Activated T-cell treated with anti-CD3 and anti-CD28 coated beads, Interleukin-2, amount 50 U/mL, for 24 hours (primary cell): Measurements from ENCODE around the gene FANCC.

ENCODE experiments used
- DNase-seq: peaks from one replicate; pipeline ENCODE4 v3.0.0-alpha.2; 2020
- H3K27ac Mint-ChIP-seq: 2 replicates; pipeline ENCODE4 v1.8.0; 2020; ENCODE audit warnings: mild to moderate bottlenecking, mixed read lengths
- H3K27me3 Mint-ChIP-seq: 2 replicates; pipeline ENCODE4 v1.8.0; 2020; ENCODE audit warnings: mixed read lengths
- H3K36me3 Mint-ChIP-seq: 2 replicates; pipeline ENCODE4 v1.8.0; 2020; ENCODE audit warnings: low read depth, mixed read lengths
- H3K4me1 Mint-ChIP-seq: 2 replicates; pipeline ENCODE4 v1.8.0; 2020; ENCODE audit warnings: low read depth, mixed read lengths
- H3K4me3 Mint-ChIP-seq: 2 replicates; pipeline ENCODE4 v1.8.0; 2020; ENCODE audit warnings: mild to moderate bottlenecking, moderate library complexity, mixed read lengths
- H3K9me3 Mint-ChIP-seq: 2 replicates; pipeline ENCODE4 v1.8.0; 2020; ENCODE audit warnings: mixed read lengths

FANCC gene

DNA sequence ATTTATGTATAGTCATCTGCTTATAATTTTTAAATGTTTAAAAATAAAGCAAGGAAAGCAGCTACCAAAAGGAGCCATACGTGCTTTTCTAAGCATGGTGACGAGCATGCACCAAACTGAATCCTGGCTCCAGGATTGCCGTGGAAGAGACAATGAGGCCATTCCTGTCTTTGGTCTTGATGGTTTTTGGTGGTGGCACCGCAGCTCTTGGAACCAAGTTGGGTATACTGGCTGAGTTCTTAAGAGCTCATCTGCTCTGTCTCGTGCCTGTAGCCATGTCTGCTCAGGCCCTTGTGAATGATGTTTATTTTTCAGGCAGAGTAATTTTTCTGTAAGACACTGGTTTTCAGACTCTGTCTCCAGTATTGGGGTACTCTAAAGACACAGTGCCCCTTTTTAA, 246.1 kb downstream of the FANCC start:
- H3K36me3 Mint-ChIP-seq = no peaks in the 10 kb centered on the region
- H3K27ac Mint-ChIP-seq = no peak overlapping the region
- H3K4me1 Mint-ChIP-seq = no peaks in the 10 kb centered on the region
- H3K4me3 Mint-ChIP-seq = no peak overlapping the region
- DNase-seq = no peak
- no peaks in the 10 kb centered on the region for H3K9me3 Mint-ChIP-seq
- no peaks in the 10 kb centered on the region for H3K27me3 Mint-ChIP-seq

DNA sequence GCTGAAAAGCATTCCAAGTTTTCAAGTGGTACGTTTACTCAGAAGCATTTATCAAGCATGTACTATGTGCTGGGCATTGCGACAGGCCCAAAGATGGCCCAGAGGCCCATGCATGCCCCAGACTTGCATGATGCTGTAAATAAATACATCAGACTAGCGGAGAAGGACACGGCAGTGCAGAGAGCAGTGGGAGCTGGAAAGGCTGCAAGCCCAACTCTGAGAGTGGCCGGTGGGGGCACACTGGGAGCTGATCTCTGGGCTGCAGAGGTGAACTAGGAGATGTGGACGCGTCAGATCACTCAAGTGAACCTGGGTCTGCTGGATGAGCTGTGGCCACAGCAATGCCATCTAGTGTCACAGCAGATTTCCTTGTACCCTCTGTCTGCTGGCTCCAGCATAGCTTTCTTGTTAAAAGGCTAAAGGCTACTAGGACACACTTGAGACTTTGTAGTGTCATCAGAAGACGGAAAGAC, 246.9 kb downstream of the FANCC start:
- no peak overlapping the region for H3K4me3 Mint-ChIP-seq
- H3K9me3 Mint-ChIP-seq = no peaks in the 10 kb centered on the region
- no peaks in the 10 kb centered on the region for H3K36me3 Mint-ChIP-seq
- no peaks in the 10 kb centered on the region for H3K27me3 Mint-ChIP-seq
- no peaks in the 10 kb centered on the region for H3K4me1 Mint-ChIP-seq
- no peak for DNase-seq
- H3K27ac Mint-ChIP-seq = no peak overlapping the region

DNA sequence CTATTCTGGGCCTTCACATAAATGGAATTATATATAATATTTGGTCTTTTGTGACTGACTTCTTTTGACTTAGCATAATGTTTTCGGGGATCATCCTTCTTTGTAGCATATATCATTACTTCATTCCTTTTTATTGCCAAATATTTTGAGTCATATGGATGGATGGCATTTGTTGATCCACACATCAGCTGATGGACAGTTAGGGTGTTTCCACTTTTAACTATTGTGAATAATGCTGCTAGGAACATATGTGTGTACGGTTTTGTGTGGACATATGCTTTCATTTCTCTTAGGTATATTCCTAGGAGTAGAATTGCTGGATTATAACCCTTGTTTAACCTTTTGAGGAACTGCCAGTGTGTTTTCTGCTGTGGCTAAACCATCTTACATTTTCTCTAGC, 249.6 kb downstream of the FANCC start:
- DNase-seq = no peak
- Mint-ChIP-seq H3K4me3 (no peak overlapping the region), H3K27ac (no peak overlapping the region), H3K9me3 (no peaks in the 10 kb centered on the region), H3K4me1 (no peaks in the 10 kb centered on the region), H3K27me3 (no peaks in the 10 kb centered on the region), H3K36me3 (peaks cover 8% of the 10 kb centered on the region)

DNA sequence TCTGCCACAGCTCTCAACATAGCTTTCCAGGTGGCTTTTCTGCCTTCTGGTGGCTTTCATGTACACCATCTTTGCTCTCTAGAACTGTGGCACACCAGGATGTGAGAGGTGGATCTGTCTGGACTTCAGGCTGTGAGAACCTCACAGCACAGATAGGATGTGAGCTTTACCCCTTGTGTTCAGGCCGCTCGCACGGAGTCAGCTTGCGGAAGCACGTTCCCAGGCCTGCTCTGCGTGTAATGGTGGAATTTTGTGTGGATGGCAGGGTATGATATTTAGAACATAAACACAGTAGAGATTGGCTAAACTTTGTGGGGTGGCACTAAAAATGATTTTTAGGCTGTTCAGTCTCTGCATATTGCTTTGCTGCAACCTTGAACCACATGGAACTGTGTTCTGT, 250.5 kb downstream of the FANCC start:
- Mint-ChIP-seq H3K9me3 (no peaks in the 10 kb centered on the region), H3K27ac (no peak overlapping the region), H3K27me3 (no peaks in the 10 kb centered on the region), H3K4me1 (no peaks in the 10 kb centered on the region), H3K36me3 (peaks cover 12% of the 10 kb centered on the region), H3K4me3 (no peak overlapping the region)
- DNase-seq = no peak

DNA sequence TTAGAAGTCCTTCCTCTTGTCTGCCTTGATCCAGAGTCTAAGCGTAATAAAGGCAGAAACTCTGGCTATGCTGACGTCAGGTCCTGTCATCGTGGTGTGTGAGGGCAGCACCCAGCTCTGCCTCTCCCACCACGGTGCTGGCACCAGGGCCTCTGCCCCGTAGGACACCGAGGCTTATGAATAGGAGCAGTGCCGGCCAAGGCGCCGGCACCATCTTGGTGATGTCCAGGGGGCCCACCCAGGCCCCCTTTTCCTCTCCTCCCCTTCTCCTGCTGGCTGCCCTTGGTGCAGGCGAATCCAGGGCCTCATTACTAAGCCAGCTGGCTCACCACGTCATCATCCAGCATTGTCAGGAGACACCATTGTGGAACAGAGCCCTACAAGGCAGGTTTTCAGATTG, 252.3 kb downstream of the FANCC start:
- no peak for DNase-seq
- H3K27me3 Mint-ChIP-seq = no peaks in the 10 kb centered on the region

DNA sequence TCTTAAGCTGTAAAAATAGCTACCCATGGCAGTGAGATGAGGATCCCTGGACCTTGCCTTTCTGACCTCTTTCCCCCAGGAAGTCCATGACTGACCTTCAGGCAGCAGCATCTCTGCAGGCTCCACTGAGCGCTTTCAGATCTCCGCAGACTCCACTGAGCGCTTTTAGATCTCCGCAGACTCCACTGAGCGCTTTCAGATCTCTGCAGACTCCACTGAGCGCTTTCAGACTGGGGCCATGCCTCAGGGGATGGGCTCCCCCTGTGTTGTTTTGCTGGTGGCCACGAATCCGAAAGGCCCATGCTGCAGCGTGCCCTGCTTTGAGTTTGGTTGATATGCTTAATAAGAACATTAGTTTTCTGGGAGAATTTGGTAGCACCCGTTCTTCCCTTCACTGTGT, 254.2 kb downstream of the FANCC start:
- H3K36me3 Mint-ChIP-seq = peaks cover 16% of the 10 kb centered on the region
- H3K27me3 Mint-ChIP-seq = no peaks in the 10 kb centered on the region
- no peak for DNase-seq
- H3K4me3 Mint-ChIP-seq = no peak overlapping the region
- no peaks in the 10 kb centered on the region for H3K9me3 Mint-ChIP-seq
- H3K27ac Mint-ChIP-seq = no peak overlapping the region
- H3K4me1 Mint-ChIP-seq = no peaks in the 10 kb centered on the region

More for the DNA sequence above, 252.3 kb downstream of the FANCC start:
- Mint-ChIP-seq H3K9me3 (no peaks in the 10 kb centered on the region), H3K4me3 (no peak overlapping the region), H3K27ac (no peak overlapping the region), H3K36me3 (peaks cover 16% of the 10 kb centered on the region), H3K4me1 (no peaks in the 10 kb centered on the region)

DNA sequence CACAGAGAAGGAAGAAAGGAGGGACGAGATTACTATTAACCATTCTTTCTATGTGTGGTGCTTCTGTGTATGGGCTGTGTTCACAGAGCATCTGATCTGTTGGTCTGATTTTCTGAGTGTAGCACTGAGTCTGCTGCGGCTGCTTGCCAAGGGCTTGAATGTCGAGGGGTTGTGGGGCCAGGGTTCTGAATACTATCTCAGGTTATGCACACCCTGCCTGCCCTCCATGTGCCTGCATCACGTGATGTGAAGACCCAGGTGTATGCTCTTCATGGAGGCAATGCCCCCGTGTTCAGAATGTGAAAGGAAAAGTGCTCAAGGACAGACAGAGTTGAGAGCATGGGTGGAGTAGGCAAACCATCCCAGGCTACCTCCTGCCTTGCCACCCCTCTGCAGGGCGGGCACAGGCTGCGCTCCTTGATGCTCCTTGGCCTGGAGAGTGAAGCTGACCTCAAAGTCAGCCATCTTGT, 254.9 kb downstream of the FANCC start:
- no peak for DNase-seq
- no peak overlapping the region for H3K4me3 Mint-ChIP-seq
- peaks cover 16% of the 10 kb centered on the region for H3K36me3 Mint-ChIP-seq
- H3K9me3 Mint-ChIP-seq = no peaks in the 10 kb centered on the region
- H3K4me1 Mint-ChIP-seq = no peaks in the 10 kb centered on the region
- no peak overlapping the region for H3K27ac Mint-ChIP-seq
- H3K27me3 Mint-ChIP-seq = no peaks in the 10 kb centered on the region

DNA sequence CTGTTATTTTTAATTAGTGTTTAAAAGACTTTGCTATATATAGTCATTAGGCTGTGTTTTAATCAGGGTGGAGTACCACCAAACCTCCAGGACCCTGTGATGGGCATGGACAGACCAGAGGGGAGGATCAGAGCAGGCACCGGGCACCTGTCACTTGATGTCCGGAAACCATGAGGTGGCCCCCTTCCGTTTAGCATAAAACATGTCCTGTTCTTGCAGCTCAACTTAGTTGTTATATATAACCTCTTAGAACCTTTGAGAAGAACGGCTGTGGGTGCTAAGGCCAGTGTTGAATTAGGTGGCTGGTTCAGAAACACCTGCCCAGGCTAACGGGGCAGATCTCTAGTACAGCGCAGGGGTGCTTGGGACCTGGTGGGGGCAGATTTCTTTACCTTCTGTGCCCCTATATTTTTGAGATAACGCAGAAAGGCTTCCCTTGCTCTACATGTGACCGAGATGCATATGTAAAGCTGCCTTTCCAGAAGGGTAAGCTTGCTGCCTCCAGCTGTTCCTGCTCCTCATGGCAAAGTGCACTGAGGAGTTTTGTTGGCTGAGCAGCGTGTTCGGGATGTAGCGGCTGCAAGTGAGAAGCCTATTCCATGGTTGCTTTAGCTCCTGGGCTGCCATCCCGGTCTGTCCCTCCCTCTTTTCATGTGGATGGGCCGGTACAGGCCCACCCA, 255.5 kb downstream of the FANCC start:
- no peaks in the 10 kb centered on the region for H3K9me3 Mint-ChIP-seq
- H3K36me3 Mint-ChIP-seq = peaks cover 16% of the 10 kb centered on the region
- no peaks in the 10 kb centered on the region for H3K27me3 Mint-ChIP-seq
- H3K4me1 Mint-ChIP-seq = no peaks in the 10 kb centered on the region
- no peak overlapping the region for H3K4me3 Mint-ChIP-seq
- DNase-seq = no peak
- H3K27ac Mint-ChIP-seq = no peak overlapping the region

DNA sequence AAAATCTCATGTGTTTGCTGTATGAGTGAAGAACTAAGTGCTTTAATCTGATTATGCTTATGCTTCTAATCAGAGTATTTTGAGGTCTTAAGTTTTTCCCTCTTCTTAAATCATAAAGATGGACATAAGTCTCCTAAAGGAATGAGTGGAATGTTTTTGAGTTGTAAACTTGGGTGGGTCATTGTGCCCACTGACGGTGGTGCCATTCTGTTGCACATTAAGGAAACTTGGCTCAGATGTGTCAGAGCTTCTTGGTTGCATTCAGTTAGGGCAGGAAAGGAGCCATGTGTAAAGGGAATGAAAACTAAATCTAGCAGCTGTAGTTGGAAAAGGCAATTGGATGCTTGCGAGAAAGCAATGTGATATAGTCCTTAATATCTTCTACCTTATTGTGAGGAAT, 256.6 kb downstream of the FANCC start:
- Mint-ChIP-seq H3K9me3 (no peaks in the 10 kb centered on the region), H3K4me3 (no peak overlapping the region), H3K27ac (no peak overlapping the region), H3K4me1 (no peaks in the 10 kb centered on the region), H3K36me3 (peaks cover 16% of the 10 kb centered on the region), H3K27me3 (no peaks in the 10 kb centered on the region)
- no peak for DNase-seq

DNA sequence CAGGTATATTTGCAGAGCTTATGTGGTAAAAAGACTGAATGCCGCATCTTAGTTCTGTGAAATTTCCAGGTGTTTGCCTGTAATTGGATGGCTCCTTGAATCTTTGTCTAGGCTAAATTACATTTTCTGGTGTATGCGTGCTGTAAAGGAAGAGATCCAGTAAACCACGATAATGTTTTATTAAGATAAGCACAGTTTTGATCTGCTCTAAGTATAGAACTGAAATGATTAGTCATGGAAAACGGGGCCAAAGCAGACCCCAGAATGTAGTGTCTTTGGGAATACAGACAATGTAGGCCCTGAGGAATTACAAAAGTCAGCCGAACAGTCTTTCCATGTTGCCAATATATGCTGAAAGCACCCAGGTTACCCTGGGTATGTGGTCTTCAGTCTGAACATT, 257.3 kb downstream of the FANCC start:
- Mint-ChIP-seq H3K27ac (no peak overlapping the region), H3K27me3 (no peaks in the 10 kb centered on the region), H3K36me3 (peaks cover 16% of the 10 kb centered on the region), H3K9me3 (no peaks in the 10 kb centered on the region), H3K4me1 (no peaks in the 10 kb centered on the region), H3K4me3 (no peak overlapping the region)
- DNase-seq = no peak

DNA sequence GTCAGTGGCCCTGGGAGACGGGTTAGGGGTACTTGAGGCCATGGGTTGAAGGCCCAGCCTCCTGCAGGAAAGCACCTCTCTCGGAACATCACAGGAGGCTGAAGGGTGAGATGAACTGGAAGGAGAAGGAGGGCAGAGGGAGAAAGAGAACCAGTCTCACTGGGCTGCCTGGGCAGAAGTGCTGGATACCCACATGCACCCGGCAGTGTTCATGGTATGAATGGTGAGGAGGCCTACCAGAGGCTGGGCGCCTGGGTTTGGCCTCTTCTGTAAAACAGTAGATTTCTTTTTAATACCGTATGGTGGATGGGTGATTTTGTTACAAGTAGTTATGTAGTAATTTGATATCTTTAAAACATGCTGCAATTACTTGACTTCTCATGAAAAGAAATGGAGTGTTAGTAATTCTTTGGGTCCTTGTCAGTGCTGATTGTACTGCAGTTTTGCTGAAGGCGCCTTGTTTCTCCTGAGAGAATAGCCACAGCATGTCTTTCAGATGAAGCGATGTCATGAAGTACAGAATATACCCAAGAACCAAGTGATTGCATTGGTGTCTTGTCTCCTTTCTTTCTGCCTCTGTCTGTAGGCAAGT, 258.6 kb downstream of the FANCC start:
- Mint-ChIP-seq H3K27ac (no peak overlapping the region), H3K36me3 (peaks cover 16% of the 10 kb centered on the region), H3K4me1 (no peaks in the 10 kb centered on the region), H3K4me3 (no peak overlapping the region), H3K27me3 (no peaks in the 10 kb centered on the region), H3K9me3 (no peaks in the 10 kb centered on the region)
- no peak for DNase-seq

DNA sequence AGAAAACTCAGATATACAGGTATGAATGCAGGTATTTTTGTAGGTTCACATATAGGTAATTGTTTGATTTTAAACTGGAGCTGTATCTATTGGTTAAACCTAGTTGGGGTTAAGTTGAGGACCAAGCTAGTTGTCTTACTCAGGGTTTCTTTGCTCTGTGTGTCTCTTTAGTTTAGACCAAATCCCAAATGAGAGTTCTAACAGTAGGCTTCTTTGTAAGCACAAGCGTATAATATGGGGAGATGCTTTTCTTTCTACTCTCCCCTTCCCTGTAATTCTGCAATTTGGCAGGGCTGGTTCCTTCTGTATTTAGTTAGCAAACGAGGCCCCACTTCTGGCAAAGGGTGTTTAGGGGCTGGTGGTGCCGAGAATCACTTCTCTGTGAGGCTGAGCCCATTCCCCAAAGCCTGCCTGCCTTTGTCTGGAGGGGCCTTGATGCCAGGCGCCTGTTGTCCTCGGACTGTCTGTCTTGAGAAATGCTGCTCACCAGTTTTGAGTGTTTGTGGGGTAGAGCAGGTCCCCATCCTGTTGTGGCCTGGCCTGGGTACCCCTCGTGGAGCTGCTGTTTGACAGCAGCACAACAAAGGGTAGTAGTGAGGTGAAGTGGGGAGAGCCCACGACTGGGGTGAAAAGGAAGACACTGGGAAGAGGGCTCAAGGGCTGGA, 259.3 kb downstream of the FANCC start:
- Mint-ChIP-seq H3K4me1 (no peaks in the 10 kb centered on the region), H3K4me3 (no peak overlapping the region), H3K9me3 (no peaks in the 10 kb centered on the region), H3K27ac (no peak overlapping the region), H3K27me3 (no peaks in the 10 kb centered on the region), H3K36me3 (peaks cover 10% of the 10 kb centered on the region)
- no peak for DNase-seq

DNA sequence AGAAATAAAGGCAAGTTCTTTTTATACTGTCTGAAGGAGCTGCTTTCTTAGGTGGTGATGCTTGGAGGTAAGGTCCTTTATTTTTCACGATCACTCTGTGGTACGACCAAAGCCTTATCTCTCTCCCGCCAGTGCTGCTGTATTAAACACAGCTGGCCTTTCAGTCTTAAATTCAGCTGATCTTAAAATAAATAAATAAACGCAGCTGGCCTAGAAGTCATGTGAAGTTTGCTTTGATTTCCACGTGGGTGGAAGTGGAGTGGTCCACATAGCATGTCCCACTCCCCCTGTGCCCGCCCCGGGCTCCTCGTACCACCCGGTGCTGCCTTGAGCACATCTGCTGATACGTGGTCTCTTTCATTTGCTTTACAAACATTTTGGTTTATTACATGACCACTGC, 260.4 kb downstream of the FANCC start:
- Mint-ChIP-seq H3K36me3 (peaks cover 4% of the 10 kb centered on the region), H3K4me1 (no peaks in the 10 kb centered on the region), H3K4me3 (no peak overlapping the region), H3K27ac (no peak overlapping the region), H3K9me3 (no peaks in the 10 kb centered on the region), H3K27me3 (no peaks in the 10 kb centered on the region)
- no peak for DNase-seq

DNA sequence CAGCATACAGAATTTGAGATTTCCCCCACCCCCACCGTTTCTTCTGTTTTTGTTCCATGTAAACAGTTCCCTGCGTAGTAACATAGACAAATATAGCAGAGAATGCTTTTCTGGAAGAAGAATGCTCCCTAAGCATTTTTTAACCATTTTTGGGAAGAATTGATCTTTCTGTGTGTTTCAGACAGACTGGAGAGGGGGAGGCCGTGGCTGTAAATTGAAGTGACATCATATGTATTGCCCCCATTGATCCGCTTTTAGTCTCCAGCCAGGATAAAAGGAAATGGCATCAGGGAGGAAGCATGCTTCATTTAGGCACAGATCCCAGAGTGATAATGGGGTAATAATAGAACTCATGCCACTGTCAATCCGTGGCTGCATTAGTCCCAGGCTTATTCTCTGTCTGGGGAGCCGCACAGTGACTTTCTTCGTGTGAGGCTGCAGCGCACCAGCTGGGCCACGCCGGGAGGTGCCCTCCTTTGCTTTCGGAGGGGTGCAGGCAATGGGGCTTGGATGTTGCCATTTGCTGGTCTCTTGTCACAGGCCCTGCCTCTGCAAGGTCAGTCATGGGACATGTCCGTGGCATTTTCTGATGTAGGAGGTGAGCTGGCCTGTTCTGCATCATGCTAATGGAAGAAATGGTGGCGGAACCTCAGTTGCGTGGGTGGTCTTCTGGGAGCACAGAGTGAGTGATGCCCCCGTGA, 261.5 kb downstream of the FANCC start:
- no peak overlapping the region for H3K27ac Mint-ChIP-seq
- no peak for DNase-seq
- no peak overlapping the region for H3K4me3 Mint-ChIP-seq
- H3K4me1 Mint-ChIP-seq = no peaks in the 10 kb centered on the region
- H3K36me3 Mint-ChIP-seq = peaks cover 2% of the 10 kb centered on the region
- no peaks in the 10 kb centered on the region for H3K9me3 Mint-ChIP-seq
- H3K27me3 Mint-ChIP-seq = no peaks in the 10 kb centered on the region
